H1 (cell line): ENCODE results near the gene COMMD1. TPM values are rescaled to one million over a fixed set of nuclear protein-coding genes. Genes with fewer than 3 reads are reported as not detected.

Experiments
- EP300 ChIP-seq, 2 experiments: IDR thresholded peaks; 1 replicate in 1 of 2; 2 replicates in 1 of 2; pipeline ENCODE4 v1.6.1; 2011 to 2012; ENCODE audit warnings: low read depth in 2 of 2, low read length in 2 of 2, mild to moderate bottlenecking in 2 of 2, borderline replicate concordance in 1 of 2, inconsistent platforms in 1 of 2, moderate library complexity in 1 of 2
- RFX5 ChIP-seq: IDR thresholded peaks from 2 replicates; pipeline ENCODE4 v1.6.1; 2011; ENCODE audit warnings: low read depth, low read length, improper control_type of control experiment, borderline replicate concordance
- TAF1 ChIP-seq: IDR thresholded peaks from 2 replicates; pipeline ENCODE4 v1.6.1; 2011; ENCODE audit warnings: mild to moderate bottlenecking, low read depth, low read length
- polyA plus RNA-seq, 7 experiments: library from polyadenylated mRNA; depleted of rRNA in 3 of 7; stranded (reverse) in 5 of 7; unstranded in 2 of 7; fragments of >200 nt in 5 of 7; fragments of 200-250 nt in 2 of 7; gene quantifications; 1 replicate in 5 of 7; 2 replicates in 1 of 7; 4 replicates in 1 of 7; pipeline versions ENCODE4 v1.2.1 to v1.2.3, GENCODE V29; 2011 to 2013; ENCODE audit warnings: missing spikeins in 2 of 7, mixed read lengths in 2 of 7
- total RNA-seq: library from RNA; stranded (reverse); fragmentation: NEBNext Ultra II Directional; extraction: Animal tissue kit (Norgen Biotek cat#: 25700); gene quantifications from 2 replicates; pipeline ENCODE4 v1.2.1, GENCODE V29; 2021

Gene COMMD1
- total and polyA plus RNA-seq, 2 of the 8 experiments (the other 6 are each of a cell fraction or from before 2014, with no cell fraction given) = 23.5 to 28.3 TPM

DNA sequence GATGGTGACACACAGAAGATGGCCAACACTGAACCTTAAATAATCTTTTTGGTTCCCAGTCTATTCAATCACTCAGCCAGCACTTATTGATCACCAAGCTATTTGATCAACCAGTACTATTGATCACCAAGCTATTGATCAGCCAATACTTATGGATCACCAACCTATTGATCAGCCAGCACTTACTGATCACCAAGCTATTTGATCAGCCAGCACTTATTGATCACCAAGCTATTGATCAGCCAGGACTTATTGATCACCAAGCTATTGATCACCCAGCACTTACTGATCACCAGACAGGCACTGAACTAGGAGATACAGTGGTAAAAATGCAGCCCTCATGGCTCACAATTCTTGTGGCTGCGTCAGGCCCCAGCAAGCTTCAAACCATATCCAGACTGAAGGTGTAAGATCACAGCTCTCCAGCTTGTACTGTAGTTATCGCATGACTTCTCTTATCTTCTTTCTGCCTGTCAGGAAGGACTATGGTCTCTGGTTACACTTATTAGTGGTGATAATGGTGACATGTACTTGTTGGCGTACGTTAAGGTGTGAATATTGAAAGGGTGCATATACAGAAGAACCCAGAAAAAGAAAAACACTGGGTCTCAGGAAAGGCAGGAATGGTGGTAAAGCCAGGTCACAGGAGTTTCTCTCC is 272.0 kb downstream of the COMMD1 start (continued):
- TF ChIP-seq RFX5 (no peak), TAF1 (no peak), EP300 (IDR thresholded peaks at IDR 0.05; ENCODE audit: borderline replicate concordance in 1 of 2, low read depth in 2 of 2, low read length in 2 of 2) (no peak)
- TF ChIP-seq, all 59 proteins: peak for 0
